A673 (cell line): ENCODE data around the gene LRRC4C.

Experiments
- EZH2 ChIP-seq: fragments of 200-600 bp; sonication (generic); IDR thresholded peaks from 2 replicates; pipeline ENCODE4 v1.6.1; 2017; ENCODE audit warnings: borderline replicate concordance, low read depth, mild to moderate bottlenecking, mixed read lengths, antibody characterized with exemption, low read length; ENCODE audit not compliant: poor library complexity, severe bottlenecking
- TF ChIP-seq, protein P1 (sequence below): fragments of 300-800, 200-600 bp; sonication (generic); conservative IDR thresholded peaks from 2 replicates; pipeline ENCODE4 v1.5.1; 2017; ENCODE audit warnings: low read depth, mild to moderate bottlenecking, antibody characterized with exemption, low read length, moderate library complexity, mixed read lengths

DNA sequence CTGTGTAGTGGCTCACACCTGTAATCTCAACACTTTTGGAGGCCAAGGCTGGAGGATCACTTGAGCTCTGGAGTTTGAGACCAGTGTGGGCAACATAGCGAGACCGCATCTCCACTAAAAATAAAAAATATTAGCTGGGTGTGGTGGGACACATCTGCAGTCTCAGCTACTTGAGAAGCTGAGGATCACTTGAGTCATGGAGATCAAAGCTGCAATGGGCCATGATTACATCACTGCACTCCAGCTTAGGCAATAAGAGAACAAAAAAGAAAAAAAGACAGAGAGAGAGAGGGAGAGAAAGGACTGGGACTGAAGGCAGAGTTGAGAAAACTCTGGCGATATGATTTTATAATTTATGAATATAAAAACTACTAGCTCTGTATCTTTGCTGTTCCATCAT is 473.1 kb downstream of the LRRC4C start:
- TF ChIP-seq, protein P1, sequence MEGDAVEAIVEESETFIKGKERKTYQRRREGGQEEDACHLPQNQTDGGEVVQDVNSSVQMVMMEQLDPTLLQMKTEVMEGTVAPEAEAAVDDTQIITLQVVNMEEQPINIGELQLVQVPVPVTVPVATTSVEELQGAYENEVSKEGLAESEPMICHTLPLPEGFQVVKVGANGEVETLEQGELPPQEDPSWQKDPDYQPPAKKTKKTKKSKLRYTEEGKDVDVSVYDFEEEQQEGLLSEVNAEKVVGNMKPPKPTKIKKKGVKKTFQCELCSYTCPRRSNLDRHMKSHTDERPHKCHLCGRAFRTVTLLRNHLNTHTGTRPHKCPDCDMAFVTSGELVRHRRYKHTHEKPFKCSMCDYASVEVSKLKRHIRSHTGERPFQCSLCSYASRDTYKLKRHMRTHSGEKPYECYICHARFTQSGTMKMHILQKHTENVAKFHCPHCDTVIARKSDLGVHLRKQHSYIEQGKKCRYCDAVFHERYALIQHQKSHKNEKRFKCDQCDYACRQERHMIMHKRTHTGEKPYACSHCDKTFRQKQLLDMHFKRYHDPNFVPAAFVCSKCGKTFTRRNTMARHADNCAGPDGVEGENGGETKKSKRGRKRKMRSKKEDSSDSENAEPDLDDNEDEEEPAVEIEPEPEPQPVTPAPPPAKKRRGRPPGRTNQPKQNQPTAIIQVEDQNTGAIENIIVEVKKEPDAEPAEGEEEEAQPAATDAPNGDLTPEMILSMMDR = no peak
- TF ChIP-seq EZH2 = no peak
